ENCODE data around the gene MAGI2. TPM values are rescaled to one million over a fixed set of nuclear protein-coding genes. Genes with fewer than 3 reads are reported as not detected.
A peak's percentile ranks its signal among the peaks of the same experiment; 100 is the strongest.

Gene MAGI2
- total RNA-seq, 1 donor from 2014 or later = 5.4 TPM

DNA sequence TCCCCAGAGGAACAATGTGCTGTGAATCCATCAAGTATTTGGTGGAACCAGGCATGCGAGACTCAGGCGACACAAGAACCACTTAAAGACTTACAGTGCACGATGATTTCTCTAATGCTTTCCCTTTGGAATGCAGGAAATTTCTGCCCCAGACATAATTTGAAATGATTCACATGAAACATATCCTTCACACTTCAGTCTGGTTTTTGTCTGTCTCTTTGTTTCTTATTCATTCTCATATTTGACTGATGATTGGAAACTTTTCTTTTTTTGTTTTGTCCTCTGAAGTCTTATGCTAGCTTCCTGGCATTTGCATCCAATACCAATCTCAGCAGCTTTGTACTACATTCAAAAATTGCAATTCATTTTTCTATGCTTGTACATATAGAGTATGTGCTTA, 1152.1 kb downstream of the MAGI2 start:
- no peaks in the 10 kb centered on the region for H3K9me3 ChIP-seq (ENCODE audit: insufficient read depth, low read depth, low read length)
- FAIRE-seq = peak; percentile 100
- Mint-ChIP-seq H3K36me3 (ENCODE audit: low read depth, unreplicated experiment) (no peaks in the 10 kb centered on the region), H3K9me3 (ENCODE audit: unreplicated experiment) (no peaks in the 10 kb centered on the region), H3K4me3 (ENCODE audit: unreplicated experiment) (no peak overlapping the region), H3K27me3 (ENCODE audit: low read depth, unreplicated experiment) (no peaks in the 10 kb centered on the region), H3K27ac (ENCODE audit: unreplicated experiment) (peak overlapping the region; percentile 93), H3K4me1 (ENCODE audit: low read depth, unreplicated experiment) (peaks cover 20% of the 10 kb centered on the region)
- H3K27ac ChIP-seq (ENCODE audit: low read depth, low read length) = peak overlapping the region; percentile 59
- no peak for TF ChIP-seq EZH2 (IDR thresholded peaks at IDR 0.05; ENCODE audit: insufficient read depth, low read length)
- no peak for TF ChIP-seq CTCF (IDR thresholded peaks at IDR 0.05; ENCODE audit: insufficient read depth, low read depth, low read length)
- H3K27me3 ChIP-seq (ENCODE audit: insufficient read depth, low read length) = no peaks in the 10 kb centered on the region
- H4K20me1 ChIP-seq (ENCODE audit: insufficient read depth, low read length) = no peaks in the 10 kb centered on the region
- H3K36me3 ChIP-seq (ENCODE audit: insufficient read depth, low read length) = no peaks in the 10 kb centered on the region
- H3K4me3 ChIP-seq (ENCODE audit: insufficient read depth, low read depth, low read length) = no peak overlapping the region
- H3K79me2 ChIP-seq (ENCODE audit: insufficient read depth, low read length) = no peaks in the 10 kb centered on the region
- H3K9ac ChIP-seq (ENCODE audit: low read length) = peak overlapping the region; percentile 17
- peak overlapping the region; percentile 28 for H2AFZ ChIP-seq (ENCODE audit: low read depth, low read length)
- peak overlapping the region; percentile 53 for H3K4me2 ChIP-seq (ENCODE audit: low read length)
- H3K4me1 ChIP-seq (ENCODE audit: insufficient read depth, low read length) = peaks cover 9% of the 10 kb centered on the region
- DNase-seq (ENCODE audit: low read depth) = peak; percentile 74

GRCh38 chr7:78299088-78299487, 1154.4 kb downstream of the MAGI2 start:
- Histone ChIP-seq H3K27me3 (ENCODE audit: insufficient read depth, low read length) (no peaks in the 10 kb centered on the region), H3K36me3 (ENCODE audit: insufficient read depth, low read length) (no peaks in the 10 kb centered on the region), H3K9ac (ENCODE audit: low read length) (no peak overlapping the region), H3K4me2 (ENCODE audit: low read length) (no peak overlapping the region), H2AFZ (ENCODE audit: low read depth, low read length) (no peak overlapping the region), H3K27ac (ENCODE audit: low read depth, low read length) (no peak overlapping the region), H3K4me3 (ENCODE audit: insufficient read depth, low read depth, low read length) (no peak overlapping the region), H3K4me1 (ENCODE audit: insufficient read depth, low read length) (peaks cover 14% of the 10 kb centered on the region), H3K79me2 (ENCODE audit: insufficient read depth, low read length) (no peaks in the 10 kb centered on the region), H3K9me3 (ENCODE audit: insufficient read depth, low read depth, low read length) (no peaks in the 10 kb centered on the region), H4K20me1 (ENCODE audit: insufficient read depth, low read length) (no peaks in the 10 kb centered on the region)
- Mint-ChIP-seq H3K4me1 (ENCODE audit: low read depth, unreplicated experiment) (peaks cover 22% of the 10 kb centered on the region), H3K36me3 (ENCODE audit: low read depth, unreplicated experiment) (no peaks in the 10 kb centered on the region), H3K27ac (ENCODE audit: unreplicated experiment) (no peak overlapping the region), H3K9me3 (ENCODE audit: unreplicated experiment) (no peaks in the 10 kb centered on the region), H3K27me3 (ENCODE audit: low read depth, unreplicated experiment) (no peaks in the 10 kb centered on the region), H3K4me3 (ENCODE audit: unreplicated experiment) (no peak overlapping the region)
- TF ChIP-seq EZH2 (IDR thresholded peaks at IDR 0.05; ENCODE audit: insufficient read depth, low read length) = no peak
- no peak for DNase-seq (ENCODE audit: low read depth)
- FAIRE-seq = peak; percentile 5

DNA sequence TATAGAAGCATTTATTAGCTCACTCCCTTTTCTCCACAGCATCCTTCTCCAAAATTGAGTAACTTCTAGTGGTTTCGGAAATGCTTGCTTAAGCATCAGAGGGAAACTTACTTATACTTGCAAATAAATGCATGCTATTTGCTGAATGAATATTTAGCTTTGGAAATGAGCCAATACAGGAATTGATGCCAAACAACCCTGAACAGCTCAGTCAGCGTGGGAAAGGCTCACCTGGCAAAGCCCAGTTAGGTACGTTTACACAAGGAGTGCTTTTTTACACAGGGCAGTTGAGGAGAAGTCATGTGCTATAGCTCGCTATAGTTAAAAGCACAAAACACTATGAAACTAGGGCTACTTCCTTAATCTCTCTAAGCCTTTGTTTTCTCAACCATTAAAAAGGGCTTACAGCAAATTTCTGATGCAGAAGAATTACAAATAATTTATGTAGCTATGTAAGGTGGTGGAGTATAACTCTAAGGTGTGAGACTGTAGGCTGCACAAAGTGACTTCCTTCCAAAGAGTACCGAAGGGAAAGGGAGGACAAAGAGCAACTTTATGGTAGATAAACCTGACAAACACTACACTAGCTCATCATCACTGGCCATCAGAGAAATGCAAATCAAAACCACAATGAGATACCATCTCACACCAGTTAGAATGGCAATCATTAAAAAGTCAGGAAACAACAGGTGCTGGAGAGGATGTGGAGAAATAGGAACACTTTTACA, 1156.7 kb downstream of the MAGI2 start:
- H3K36me3 Mint-ChIP-seq (ENCODE audit: low read depth, unreplicated experiment) = no peaks in the 10 kb centered on the region

More for the DNA sequence above, 1156.7 kb downstream of the MAGI2 start:
- Histone ChIP-seq H3K79me2 (ENCODE audit: insufficient read depth, low read length) (no peaks in the 10 kb centered on the region), H3K9me3 (ENCODE audit: insufficient read depth, low read depth, low read length) (no peaks in the 10 kb centered on the region), H3K9ac (ENCODE audit: low read length) (no peak overlapping the region), H3K4me2 (ENCODE audit: low read length) (no peak overlapping the region), H4K20me1 (ENCODE audit: insufficient read depth, low read length) (no peaks in the 10 kb centered on the region), H3K4me1 (ENCODE audit: insufficient read depth, low read length) (peaks cover 13% of the 10 kb centered on the region), H3K36me3 (ENCODE audit: insufficient read depth, low read length) (no peaks in the 10 kb centered on the region), H3K27me3 (ENCODE audit: insufficient read depth, low read length) (no peaks in the 10 kb centered on the region), H3K4me3 (ENCODE audit: insufficient read depth, low read depth, low read length) (no peak overlapping the region), H2AFZ (ENCODE audit: low read depth, low read length) (no peak overlapping the region), H3K27ac (ENCODE audit: low read depth, low read length) (no peak overlapping the region)
- FAIRE-seq (no peak), DNase-seq (ENCODE audit: low read depth) (no peak)
- H3K27ac Mint-ChIP-seq (ENCODE audit: unreplicated experiment) = no peak overlapping the region
- TF ChIP-seq CTCF (IDR thresholded peaks at IDR 0.05; ENCODE audit: insufficient read depth, low read depth, low read length) (no peak), EZH2 (IDR thresholded peaks at IDR 0.05; ENCODE audit: insufficient read depth, low read length) (no peak)
- H3K4me1 Mint-ChIP-seq (ENCODE audit: low read depth, unreplicated experiment) = peaks cover 20% of the 10 kb centered on the region
- H3K9me3 Mint-ChIP-seq (ENCODE audit: unreplicated experiment) = peaks cover 5% of the 10 kb centered on the region
- no peak overlapping the region for H3K4me3 Mint-ChIP-seq (ENCODE audit: unreplicated experiment)
- no peaks in the 10 kb centered on the region for H3K27me3 Mint-ChIP-seq (ENCODE audit: low read depth, unreplicated experiment)

All from astrocyte (in vitro differentiated cells and primary cell).